ENCODE measurements around the gene RAMACL.

The RAMACL gene

GRCh38 chr6:166617359-166617758, 30.9 kb upstream of the RAMACL start:
- no peak for DNase-seq

GRCh38 chr6:166616261-166617238, 30.1 kb upstream of the RAMACL start:
- DNase-seq, result no peak

- DNase-seq, result no peak
Measured at GRCh38 chr6:166615059-166615770, 28.7 kb upstream of the RAMACL start.

GRCh38 chr6:166614589-166614988, 28.1 kb upstream of the RAMACL start:
- DNase-seq, result no peak

GRCh38 chr6:166614171-166614583, 27.7 kb upstream of the RAMACL start:
- DNase-seq, result no peak

- DNase-seq, result no peak
Measured at GRCh38 chr6:166613027-166613426, 26.5 kb upstream of the RAMACL start.

GRCh38 chr6:166612471-166612881, 26.0 kb upstream of the RAMACL start:
- no peak for DNase-seq

GRCh38 chr6:166611631-166612030, 25.2 kb upstream of the RAMACL start:
- no peak for DNase-seq

- no peak for DNase-seq
Measured at GRCh38 chr6:166610069-166610468, 23.6 kb upstream of the RAMACL start.

GRCh38 chr6:166608774-166609173, 22.3 kb upstream of the RAMACL start:
- no peak for DNase-seq

- DNase-seq, result no peak
Measured at GRCh38 chr6:166605752-166606151, 19.3 kb upstream of the RAMACL start.

GRCh38 chr6:166604911-166605310, 18.4 kb upstream of the RAMACL start:
- DNase-seq, result no peak

GRCh38 chr6:166604328-166604727, 17.9 kb upstream of the RAMACL start:
- DNase-seq, result no peak

- DNase-seq, result no peak
Measured at GRCh38 chr6:166603043-166603690, 16.7 kb upstream of the RAMACL start.

GRCh38 chr6:166601956-166602355, 15.5 kb upstream of the RAMACL start:
- no peak for DNase-seq

GRCh38 chr6:166600931-166601330, 14.5 kb upstream of the RAMACL start:
- DNase-seq, result no peak

- DNase-seq, result no peak
Measured at GRCh38 chr6:166599205-166599604, 12.7 kb upstream of the RAMACL start.

GRCh38 chr6:166598441-166599138, 12.1 kb upstream of the RAMACL start:
- no peak for DNase-seq

GRCh38 chr6:166597711-166598440, 11.4 kb upstream of the RAMACL start:
- DNase-seq, result no peak

- DNase-seq, result no peak
Measured at GRCh38 chr6:166596776-166597507, 10.5 kb upstream of the RAMACL start.

GRCh38 chr6:166595949-166596348, 9.5 kb upstream of the RAMACL start:
- DNase-seq, result no peak
